HK-2 (cell line): Measurements from ENCODE around the gene HDAC4.

ENCODE experiments used
- DNase-seq: peaks from one replicate; pipeline ENCODE4 v3.0.0-alpha.2; 2018; ENCODE audit not compliant: unreplicated experiment

HDAC4 gene

GRCh38 chr2:239008677-239009588, 391.9 kb downstream of the HDAC4 start:
- no peak for DNase-seq

DNA sequence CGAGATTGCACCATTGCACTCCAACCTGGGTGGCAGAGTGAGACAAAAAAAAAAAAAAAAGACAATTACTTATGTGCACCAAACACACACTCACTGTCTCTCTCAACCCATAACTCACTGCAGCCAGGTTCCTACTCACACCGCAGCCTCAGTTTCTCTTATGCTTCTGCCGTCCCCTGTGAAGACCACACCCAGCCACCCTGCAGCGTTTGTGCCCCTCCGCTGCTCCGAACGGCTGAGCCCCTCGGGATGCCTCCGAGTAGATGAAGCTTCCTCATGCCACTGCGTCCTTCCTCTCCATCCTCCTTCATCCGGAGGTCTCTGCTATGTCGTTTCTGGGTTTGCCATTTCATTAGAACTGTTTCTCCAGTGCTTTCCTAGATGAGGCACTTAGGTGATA, 392.8 kb downstream of the HDAC4 start:
- no peak for DNase-seq

- DNase-seq = no peak
Measured at GRCh38 chr2:239006622-239007285, 394.1 kb downstream of the HDAC4 start.

DNA sequence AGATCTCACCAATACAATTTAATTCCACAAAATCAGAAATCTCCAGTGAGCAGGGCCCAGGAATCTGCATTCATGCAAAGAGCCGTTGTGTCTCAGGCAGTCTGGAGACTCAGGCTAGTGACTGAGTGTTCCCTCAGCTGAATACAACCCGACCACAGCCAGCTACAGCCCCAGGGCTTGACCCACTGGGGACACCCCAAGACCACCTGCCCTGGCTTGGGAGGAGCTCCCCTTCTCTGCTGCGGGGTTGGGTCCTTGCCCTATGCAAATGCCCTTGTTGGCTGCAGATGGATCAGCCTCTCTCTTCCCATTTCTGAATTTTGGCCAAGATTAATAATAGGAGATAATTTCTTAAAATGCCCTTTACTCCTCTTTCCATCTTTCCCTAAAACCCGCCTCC, 395.2 kb downstream of the HDAC4 start:
- DNase-seq = no peak

- DNase-seq = no peak
Measured at GRCh38 chr2:239004274-239005015, 396.4 kb downstream of the HDAC4 start.

DNA sequence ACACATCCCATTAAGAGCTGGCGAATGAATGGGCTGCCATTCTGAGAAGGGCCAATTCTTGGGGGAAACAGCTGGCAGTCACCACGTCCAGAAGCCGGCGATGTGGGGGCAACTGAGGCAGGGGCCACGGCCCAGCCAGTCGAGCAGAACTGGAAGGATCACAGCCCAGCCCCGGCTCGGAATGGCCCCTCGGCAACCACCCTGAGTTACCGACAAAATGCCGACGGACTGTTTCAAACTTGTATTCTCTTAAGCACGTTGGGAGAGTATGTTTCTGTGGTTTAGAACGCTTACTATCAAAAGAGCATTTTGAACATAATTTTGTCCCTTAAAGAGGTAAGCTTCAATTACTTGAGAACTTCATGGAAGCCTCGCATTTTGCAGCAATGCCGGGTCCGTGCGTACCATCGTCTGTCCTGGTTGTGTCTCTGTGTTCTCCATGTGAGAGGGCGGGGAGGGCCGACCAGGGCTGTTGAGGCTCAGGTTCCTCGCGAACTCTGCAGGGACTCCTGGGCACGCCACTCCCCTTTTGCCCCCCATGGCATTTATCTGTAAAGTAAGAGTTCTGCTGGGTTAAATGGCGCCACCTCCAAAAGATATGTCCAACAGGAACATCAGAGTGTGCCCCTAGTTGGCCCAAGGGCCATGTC, 397.1 kb downstream of the HDAC4 start:
- DNase-seq = no peak

DNA sequence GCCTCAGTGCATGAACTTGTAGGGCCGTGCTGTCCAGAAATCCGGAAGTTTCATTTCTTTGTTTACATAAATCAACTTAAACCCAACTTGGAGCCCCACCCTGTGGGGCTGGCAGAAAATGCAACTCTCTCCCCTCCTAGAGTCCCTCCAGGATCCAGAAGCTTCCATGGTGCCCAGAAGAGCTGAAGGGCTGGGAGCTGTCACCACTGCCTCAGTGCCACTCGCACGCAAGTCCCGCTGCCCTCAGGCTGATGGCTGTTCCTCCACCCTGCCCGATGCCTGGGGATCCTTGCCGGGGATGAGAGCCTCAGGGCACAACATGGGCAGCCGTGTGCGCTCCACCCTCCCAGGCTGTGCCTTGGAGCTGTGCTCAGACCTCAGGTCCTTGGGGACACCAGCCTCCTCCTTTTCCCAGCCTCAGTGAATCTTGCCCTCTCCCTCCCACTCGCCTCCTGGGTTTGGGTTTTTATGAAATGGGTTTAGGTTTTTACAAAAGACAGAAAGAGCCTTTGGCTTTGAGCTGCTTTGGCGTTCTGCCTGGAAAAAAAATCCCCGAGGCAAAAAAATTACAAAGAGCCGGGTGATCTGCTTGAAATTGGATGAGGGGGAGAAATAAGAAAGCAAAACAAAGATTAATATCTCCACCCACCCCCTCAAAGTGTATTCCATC, 397.7 kb downstream of the HDAC4 start:
- no peak for DNase-seq

- no peak for DNase-seq
Measured at GRCh38 chr2:239002591-239002953, 398.2 kb downstream of the HDAC4 start.

DNA sequence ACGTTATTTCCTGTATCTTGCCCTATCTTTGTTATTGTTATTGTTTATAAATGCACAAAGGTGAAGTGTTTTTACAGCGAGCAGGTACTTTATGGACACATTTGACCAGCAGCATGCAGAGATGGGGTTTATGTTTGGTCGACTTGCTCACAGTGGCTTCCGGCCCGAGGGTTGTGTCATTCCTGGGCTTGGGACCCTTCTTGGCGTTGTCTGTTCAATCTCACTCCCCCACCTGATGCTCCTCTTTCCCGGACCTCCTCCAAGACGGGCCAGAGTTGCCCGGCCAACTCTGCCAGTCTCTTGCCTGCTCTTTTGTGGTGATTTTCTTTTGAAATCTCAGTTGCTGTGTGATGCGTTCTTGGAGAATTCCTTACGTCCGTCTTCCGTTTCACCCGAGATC, 399.0 kb downstream of the HDAC4 start:
- no peak for DNase-seq

GRCh38 chr2:239000500-239001073, 400.2 kb downstream of the HDAC4 start:
- no peak for DNase-seq

DNA sequence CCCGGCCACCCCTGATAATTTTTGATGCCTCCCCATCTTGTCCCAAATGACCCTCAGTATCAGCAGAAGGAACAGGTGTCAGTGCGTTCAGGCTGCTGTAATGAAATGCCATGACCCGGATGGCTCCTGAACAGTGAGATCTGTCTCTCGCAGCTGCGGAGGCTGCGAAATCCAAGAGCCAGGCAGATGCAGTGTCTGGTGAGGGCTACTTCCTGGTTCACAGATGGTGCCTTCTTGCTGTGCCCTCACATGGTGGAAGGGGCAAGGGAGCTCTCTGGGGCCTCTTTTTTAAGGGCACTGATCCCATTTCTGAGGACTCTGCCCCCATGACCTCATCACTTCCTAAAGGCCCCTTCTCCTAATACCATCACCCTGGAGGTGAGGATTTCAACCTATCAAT, 400.7 kb downstream of the HDAC4 start:
- no peak for DNase-seq

GRCh38 chr2:238999291-238999741, 401.5 kb downstream of the HDAC4 start:
- DNase-seq = no peak

DNA sequence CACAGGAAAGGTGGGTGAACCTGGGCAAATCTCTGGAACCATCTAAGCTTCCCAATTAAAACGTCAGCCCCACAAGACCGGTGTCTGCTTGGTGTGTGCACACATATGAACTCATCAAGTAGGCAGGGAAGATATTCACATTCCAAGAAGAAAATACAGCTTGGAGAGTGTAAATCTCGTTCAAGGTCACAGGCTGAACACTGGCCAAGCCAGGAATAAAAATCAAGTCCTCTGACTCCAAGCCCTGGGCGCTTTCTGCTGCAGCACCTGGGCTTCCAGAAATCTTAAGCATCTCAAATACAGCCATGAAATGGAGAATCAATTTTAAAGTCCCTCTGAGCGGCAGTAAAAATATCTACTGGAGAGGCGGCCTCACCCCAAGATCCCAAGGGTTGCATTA, 402.0 kb downstream of the HDAC4 start:
- no peak for DNase-seq
